IMR-90 (cell line): Measurements from ENCODE around the gene USP17L29. TPM values are rescaled to one million over a fixed set of nuclear protein-coding genes. Genes with fewer than 3 reads are reported as not detected.
"Not testable (repeated sequence)": the region's sequence is repeated elsewhere in the genome, so short reads cannot be mapped to it uniquely, and the experiment has no call there.

Experiments
- ATAC-seq: fragments of 200-7000 bp; cut with Tn5 transposase; 2 replicates; pipeline ENCODE4 v1.9.1; 2020; ENCODE audit warnings: low read depth, mild to moderate bottlenecking, moderate library complexity
- BruUV-seq: library from RNA; stranded (reverse); fragments of 400-500 nt; replicated peaks from 2 replicates; lab custom pipeline; 2021; lab: Mats Ljungman, UMichigan
- CTCF ChIA-PET: fragments of 300-600 bp; formaldehyde crosslinking; extraction: SDS; loops from one replicate; lab custom pipeline; 2021; ENCODE audit warnings: antibody characterized with exemption; lab: Yijun Ruan, JAX
- POLR2A ChIA-PET: fragments of 300-600 bp; sonication (Branson Sonifier 250); formaldehyde crosslinking; loops from one replicate; lab custom pipeline; 2022; ENCODE audit warnings: antibody characterized with exemption; ENCODE audit not compliant: unreplicated experiment; lab: Charles Lee
- DNase-seq: peaks from one replicate; pipeline ENCODE4 v3.0.0; 2013
- H2AFZ ChIP-seq: replicated peaks from 2 replicates; pipeline ENCODE3; 2013; ENCODE audit warnings: low read length, mild to moderate bottlenecking; ENCODE audit not compliant: poor library complexity
- H2AK5ac ChIP-seq: 2 replicates; pipeline ENCODE4 v1.6.1; 2013; ENCODE audit warnings: low read depth, low read length, inconsistent platforms
- H2AK9ac ChIP-seq: replicated peaks from 2 replicates; pipeline ENCODE3; 2013; ENCODE audit warnings: mild to moderate bottlenecking, low read depth, low read length, moderate library complexity; ENCODE audit not compliant: poor library complexity
- H2BK120ac ChIP-seq: 2 replicates; pipeline ENCODE4 v1.6.1; 2013; ENCODE audit warnings: low read depth, low read length, inconsistent platforms
- H2BK15ac ChIP-seq: 3 replicates; pipeline ENCODE4 v1.6.1; 2013; ENCODE audit warnings: low read depth, low read length, inconsistent platforms
- H2BK20ac ChIP-seq: 2 replicates; pipeline ENCODE4 v1.6.1; 2013; ENCODE audit warnings: low read depth, mild to moderate bottlenecking, inconsistent platforms, low read length, moderate library complexity
- H2BK5ac ChIP-seq: 2 replicates; pipeline ENCODE4 v1.6.1; 2013; ENCODE audit warnings: mild to moderate bottlenecking, low read depth, low read length, inconsistent platforms; ENCODE audit not compliant: poor library complexity, severe bottlenecking
- H3K14ac ChIP-seq: replicated peaks from 2 replicates; pipeline ENCODE4 v1.6.1; 2013; ENCODE audit warnings: low read depth, low read length, inconsistent platforms
- H3K18ac ChIP-seq: 2 replicates; pipeline ENCODE4 v1.6.1; 2013; ENCODE audit warnings: low read depth, low read length, control low read depth
- H3K23ac ChIP-seq: 2 replicates; pipeline ENCODE4 v1.6.1; 2013; ENCODE audit warnings: low read depth, low read length, inconsistent platforms
- H3K27ac ChIP-seq: 2 replicates; pipeline ENCODE4 v1.5.1; 2013; ENCODE audit warnings: mild to moderate bottlenecking, control low read depth, low read length; ENCODE audit not compliant: insufficient read depth
- H3K27me3 ChIP-seq: 2 replicates; pipeline ENCODE4 v1.6.1; 2013; ENCODE audit warnings: low read length; ENCODE audit not compliant: control insufficient read depth, insufficient read depth
- H3K36me3 ChIP-seq: 2 replicates; pipeline ENCODE4 v1.6.1; 2013; ENCODE audit warnings: low read length, mixed read lengths; ENCODE audit not compliant: control insufficient read depth, insufficient read depth
- H3K4ac ChIP-seq: 2 replicates; pipeline ENCODE4 v1.6.1; 2013; ENCODE audit warnings: low read depth, low read length, inconsistent platforms
- H3K4me1 ChIP-seq: 2 replicates; pipeline ENCODE4 v1.6.1; 2013; ENCODE audit warnings: low read length, mixed read lengths; ENCODE audit not compliant: control insufficient read depth, insufficient read depth
- H3K4me2 ChIP-seq: 2 replicates; pipeline ENCODE4 v1.6.1; 2013; ENCODE audit warnings: low read depth, mild to moderate bottlenecking, control low read depth, low read length, moderate library complexity
- H3K4me3 ChIP-seq: 2 replicates; pipeline ENCODE4 v1.5.1; 2013; ENCODE audit warnings: low read depth, mild to moderate bottlenecking, control low read depth, low read length, moderate library complexity; ENCODE audit not compliant: insufficient read depth
- H3K56ac ChIP-seq: 2 replicates; pipeline ENCODE4 v1.6.1; 2013; ENCODE audit warnings: low read length, inconsistent platforms; ENCODE audit not compliant: insufficient read depth; ENCODE audit errors: extremely low read depth
- H3K79me1 ChIP-seq, 2 experiments: 2 replicates each; pipeline ENCODE4 v1.6.1; 2013; ENCODE audit warnings: low read length in 2 of 2, inconsistent platforms in 1 of 2, low read depth in 1 of 2
- H3K9ac ChIP-seq: 2 replicates; pipeline ENCODE4 v1.6.1; 2013; ENCODE audit warnings: low read depth, low read length, control low read depth
- H3K9me1 ChIP-seq: 2 replicates; pipeline ENCODE4 v1.6.1; 2013; ENCODE audit warnings: low read length, inconsistent platforms; ENCODE audit not compliant: insufficient read depth
- H3K9me3 ChIP-seq: 2 replicates; pipeline ENCODE4 v1.6.1; 2013; ENCODE audit warnings: low read length; ENCODE audit not compliant: control insufficient read depth, insufficient read depth
- H4K20me1 ChIP-seq: 2 replicates; pipeline ENCODE4 v1.6.1; 2013; ENCODE audit warnings: low read length, inconsistent platforms; ENCODE audit not compliant: insufficient read depth
- H4K5ac ChIP-seq: 2 replicates; pipeline ENCODE4 v1.6.1; 2013; ENCODE audit warnings: mild to moderate bottlenecking, low read depth, low read length, control low read depth
- H4K8ac ChIP-seq, 2 experiments: 2 replicates each; pipeline ENCODE4 v1.6.1; 2013; ENCODE audit warnings: low read depth in 2 of 2, low read length in 2 of 2, control low read depth in 1 of 2, inconsistent platforms in 1 of 2
- H4K91ac ChIP-seq: 2 replicates; pipeline ENCODE4 v1.6.1; 2013; ENCODE audit warnings: low read depth, low read length, inconsistent platforms; ENCODE audit not compliant: insufficient read depth
- WGBS, 2 experiments: methylation state at CpG; one replicate each; pipeline versions ENCODE4 v1.1.5 to v1.1.7; 2013; ENCODE audit warnings: missing lambda C conversion rate in 2 of 2; ENCODE audit not compliant: insufficient read length in 1 of 2; ENCODE audit errors: extremely low coverage in 2 of 2; 5-methylcytosine and 5-hydroxymethylcytosine counted together
- dilution Hi-C: fragments of 300-500 bp; cut with HindIII; formaldehyde crosslinking; loops from one replicate; pipeline ENCODE4 v1.14.3; 2018; ENCODE audit warnings: low sequenced_read_pairs; ENCODE audit not compliant: unreplicated experiment
- in situ Hi-C: fragments of 300-500 bp; cut with MboI; formaldehyde crosslinking; loops from 3 replicates; pipeline ENCODE4 v1.14.3; 2019; ENCODE audit warnings: low sequenced_read_pairs, inconsistent platforms, mixed read lengths
- intact Hi-C: fragments of 100-400 bp; cut with micrococcal nuclease; formaldehyde crosslinking; loops from 2 replicates; pipeline ENCODE4 v1.10.0; 2022
- polyA plus RNA-seq, 3 experiments: library from polyadenylated mRNA; depleted of rRNA; stranded (reverse); fragments of >200 nt; gene quantifications; 2 replicates each; pipeline ENCODE4 v1.2.3, GENCODE V29; 2012; ENCODE audit warnings: low replicate concordance in 1 of 3
- total RNA-seq: library from RNA; depleted of rRNA; stranded (reverse); fragments of >200 nt; gene quantifications from 2 replicates; pipeline ENCODE4 v1.2.3, GENCODE V29; 2012

The USP17L29 gene
- total and polyA plus RNA-seq, 2 of the 4 experiments (the other 2 are of a cell fraction), result not detected

DNA sequence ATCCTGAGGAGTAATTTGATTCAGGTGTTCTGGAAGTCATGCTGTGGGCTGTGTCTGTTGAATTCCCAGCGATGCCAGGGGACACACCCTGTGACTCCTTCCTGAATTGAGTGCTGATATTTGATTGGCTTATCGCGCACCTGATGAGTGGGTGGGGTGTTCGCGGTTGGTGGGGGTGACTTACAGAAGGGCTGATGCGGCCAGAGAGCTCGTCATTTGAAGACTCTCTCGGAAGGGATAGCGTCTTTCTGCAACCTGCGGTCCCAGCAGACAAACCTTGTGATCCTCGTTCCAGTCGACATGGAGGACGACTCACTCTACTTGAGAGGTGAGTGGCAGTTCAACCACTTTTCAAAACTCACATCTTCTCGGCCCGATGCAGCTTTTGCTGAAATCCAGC, 9.6 kb upstream of the USP17L29 start, which contains the start of gene USP17L27:
TSS of gene USP17L27 (plus strand) at position 301 of the 400 bp plus-strand sequence. CDS start at position 301, 0 bp downstream.
- H2AFZ ChIP-seq, H3K4me3 ChIP-seq, H3K18ac ChIP-seq, CTCF ChIA-PET, H3K4me2 ChIP-seq, H2BK5ac ChIP-seq, H4K91ac ChIP-seq, H2AK5ac ChIP-seq, BruUV-seq, H3K23ac ChIP-seq, H3K56ac ChIP-seq, H3K9ac ChIP-seq, H3K4ac ChIP-seq, H2BK120ac ChIP-seq, H4K8ac ChIP-seq, H3K9me1 ChIP-seq, H3K9me3 ChIP-seq, POLR2A ChIA-PET, H3K4me1 ChIP-seq, H3K14ac ChIP-seq, H2BK15ac ChIP-seq, H2AK9ac ChIP-seq, ATAC-seq, H3K79me1 ChIP-seq, H4K5ac ChIP-seq, H2BK20ac ChIP-seq, in situ Hi-C loops, dilution Hi-C loops, H3K36me3 ChIP-seq, H3K27me3 ChIP-seq, intact Hi-C loops, DNase-seq, H3K27ac ChIP-seq, H4K20me1 ChIP-seq: not testable (repeated sequence)
- no CpG with 5 or more reads among the region's 15 CpGs for WGBS, 2 experiments

DNA sequence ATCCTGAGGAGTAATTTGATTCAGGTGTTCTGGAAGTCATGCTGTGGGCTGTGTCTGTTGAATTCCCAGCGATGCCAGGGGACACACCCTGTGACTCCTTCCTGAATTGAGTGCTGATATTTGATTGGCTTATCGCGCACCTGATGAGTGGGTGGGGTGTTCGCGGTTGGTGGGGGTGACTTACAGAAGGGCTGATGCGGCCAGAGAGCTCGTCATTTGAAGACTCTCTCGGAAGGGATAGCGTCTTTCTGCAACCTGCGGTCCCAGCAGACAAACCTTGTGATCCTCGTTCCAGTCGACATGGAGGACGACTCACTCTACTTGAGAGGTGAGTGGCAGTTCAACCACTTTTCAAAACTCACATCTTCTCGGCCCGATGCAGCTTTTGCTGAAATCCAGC, 4.8 kb upstream of the USP17L29 start, which contains the start of gene USP17L28:
TSS of gene USP17L28 (plus strand) at position 301 of the 400 bp plus-strand sequence. CDS start at position 301, 0 bp downstream.
- H3K18ac ChIP-seq, H3K4me2 ChIP-seq, BruUV-seq, H2AFZ ChIP-seq, H3K4me3 ChIP-seq, H2BK20ac ChIP-seq, H3K79me1 ChIP-seq, H2BK120ac ChIP-seq, H2BK5ac ChIP-seq, H4K20me1 ChIP-seq, H3K36me3 ChIP-seq, POLR2A ChIA-PET, H3K27ac ChIP-seq, H3K27me3 ChIP-seq, H4K5ac ChIP-seq, ATAC-seq, CTCF ChIA-PET, H3K4ac ChIP-seq, H2AK9ac ChIP-seq, H3K4me1 ChIP-seq, H3K23ac ChIP-seq, in situ Hi-C loops, H3K14ac ChIP-seq, H3K9me3 ChIP-seq, H3K9me1 ChIP-seq, intact Hi-C loops, H2BK15ac ChIP-seq, H3K9ac ChIP-seq, H3K56ac ChIP-seq, H4K8ac ChIP-seq, dilution Hi-C loops, H4K91ac ChIP-seq, H2AK5ac ChIP-seq, DNase-seq: not testable (repeated sequence)
- WGBS, 2 experiments, result no CpG with 5 or more reads among the region's 15 CpGs
